Hepatocyte (in vitro differentiated cells): ENCODE measurements around the gene SNRNP200. TPM values are rescaled to one million over a fixed set of nuclear protein-coding genes. Genes with fewer than 3 reads are reported as not detected.

Experiments
- DNase-seq: peaks from one replicate; pipeline ENCODE4 v3.0.0-alpha.2; 2016; ENCODE audit warnings: low spot score
- H2AFZ ChIP-seq: fragments of 200-600 bp; sonication (generic); 2 replicates; pipeline ENCODE4 v1.6.0; 2016; ENCODE audit warnings: antibody characterized with exemption, mild to moderate bottlenecking
- H3K27ac ChIP-seq: fragments of 200-600 bp; sonication (generic); 2 replicates; pipeline ENCODE4 v1.5.1; 2016; ENCODE audit warnings: mild to moderate bottlenecking
- H3K27me3 ChIP-seq: fragments of 200-600 bp; sonication (generic); 2 replicates; pipeline ENCODE4 v1.6.1; 2016
- H3K36me3 ChIP-seq: fragments of 200-600 bp; sonication (generic); replicated peaks from 2 replicates; pipeline ENCODE4 v1.5.1; 2016; ENCODE audit warnings: low read depth; ENCODE audit not compliant: insufficient read depth
- H3K4me1 ChIP-seq: fragments of 200-600 bp; sonication (generic); 2 replicates; pipeline ENCODE4 v1.5.1; 2016; ENCODE audit warnings: mild to moderate bottlenecking, moderate library complexity; ENCODE audit not compliant: insufficient read depth
- H3K4me2 ChIP-seq: fragments of 200-600 bp; sonication (generic); 2 replicates; pipeline ENCODE4 v1.6.0; 2016
- H3K4me3 ChIP-seq: fragments of 200-600 bp; sonication (generic); 2 replicates; pipeline ENCODE4 v1.5.1; 2016; ENCODE audit warnings: mild to moderate bottlenecking
- H3K79me2 ChIP-seq: fragments of 200-600 bp; sonication (generic); 2 replicates; pipeline ENCODE4 v1.6.0; 2017; ENCODE audit warnings: mild to moderate bottlenecking
- H3K9me2 ChIP-seq: fragments of 200-600 bp; sonication (generic); replicated peaks from 2 replicates; pipeline ENCODE4 v1.6.0; 2017; ENCODE audit warnings: mild to moderate bottlenecking; ENCODE audit not compliant: insufficient read depth
- H3K9me3 ChIP-seq: fragments of 200-600 bp; sonication (generic); 2 replicates; pipeline ENCODE4 v1.5.1; 2016; ENCODE audit warnings: low read depth, mild to moderate bottlenecking
- H4K20me1 ChIP-seq: fragments of 200-600 bp; sonication (generic); 2 replicates; pipeline ENCODE4 v1.6.0; 2016; ENCODE audit warnings: mild to moderate bottlenecking; ENCODE audit not compliant: insufficient read depth, poor library complexity, severe bottlenecking
- CTCF ChIP-seq: fragments of 200-600 bp; sonication (generic); IDR thresholded peaks from 2 replicates; pipeline ENCODE4 v1.5.1; 2016; ENCODE audit warnings: antibody characterized with exemption, mild to moderate bottlenecking; ENCODE audit not compliant: poor library complexity
- EZH2 ChIP-seq: fragments of 200-600 bp; sonication (generic); IDR thresholded peaks from 2 replicates; pipeline ENCODE4 v1.6.1; 2016; ENCODE audit warnings: antibody characterized with exemption, mild to moderate bottlenecking, borderline replicate concordance
- EZH2phosphoT487 ChIP-seq: fragments of 200-600 bp; sonication (generic); IDR thresholded peaks from one replicate; pipeline ENCODE4 v1.6.1; 2018; ENCODE audit warnings: antibody characterized with exemption, mild to moderate bottlenecking, low read depth, moderate library complexity; ENCODE audit not compliant: unreplicated experiment, severe bottlenecking
- WGBS: methylation state at CpG from one replicate; pipeline ENCODE4 v1.1.6; 2016; ENCODE audit warnings: low lambda C conversion rate; ENCODE audit errors: missing lambda C conversion rate; 5-methylcytosine and 5-hydroxymethylcytosine counted together
- polyA plus RNA-seq: library from polyadenylated mRNA; unstranded; fragments of >200 nt; fragmentation: Nextera tagmentation; extraction: Ambion mirVana; gene quantifications from 2 replicates; pipeline ENCODE4 v1.2.1, GENCODE V29; 2016
- total RNA-seq: library from RNA; depleted of rRNA; stranded (reverse); fragments of >200 nt; gene quantifications from 2 replicates; pipeline ENCODE4 v1.2.3, GENCODE V29; 2014

SNRNP200 gene
- total and polyA plus RNA-seq, 2 experiments from 2014 or later: 59.8 to 60.9 TPM

GRCh38 chr2:96353032-96353561 lies 47.8 kb upstream of the SNRNP200 start:
- no peak overlapping the region for H2AFZ ChIP-seq

GRCh38 chr2:96347395-96347794 lies 42.0 kb upstream of the SNRNP200 start:
- Histone ChIP-seq H3K27ac (no peak overlapping the region), H3K36me3 (no peaks in the 10 kb centered on the region), H3K27me3 (no peaks in the 10 kb centered on the region), H3K9me2 (no peaks in the 10 kb centered on the region), H3K4me3 (no peak overlapping the region), H3K4me1 (peaks cover 2% of the 10 kb centered on the region), H4K20me1 (no peaks in the 10 kb centered on the region), H3K79me2 (no peaks in the 10 kb centered on the region), H3K4me2 (no peak overlapping the region), H2AFZ (no peak overlapping the region), H3K9me3 (no peaks in the 10 kb centered on the region)
- TF ChIP-seq EZH2: no peak
- no peak for TF ChIP-seq EZH2phosphoT487
- no peak for TF ChIP-seq CTCF
- 100% methylated on average over 1 of the region's 1 CpG for WGBS
- DNase-seq: no peak

More at GRCh38 chr2:96353032-96353561, 47.8 kb upstream of the SNRNP200 start:
- no peak overlapping the region for H3K4me2 ChIP-seq
- no peak for DNase-seq
- H3K27me3 ChIP-seq: no peaks in the 10 kb centered on the region
- H4K20me1 ChIP-seq: no peaks in the 10 kb centered on the region
- no peak overlapping the region for H3K4me3 ChIP-seq
- no peaks in the 10 kb centered on the region for H3K9me2 ChIP-seq
- no peaks in the 10 kb centered on the region for H3K79me2 ChIP-seq
- H3K9me3 ChIP-seq: no peaks in the 10 kb centered on the region
- H3K27ac ChIP-seq: no peak overlapping the region
- H3K36me3 ChIP-seq: no peaks in the 10 kb centered on the region
- 95% methylated on average over 9 of the region's 9 CpGs for WGBS
- TF ChIP-seq EZH2phosphoT487 (no peak), EZH2 (no peak), CTCF (no peak)
- no peaks in the 10 kb centered on the region for H3K4me1 ChIP-seq

GRCh38 chr2:96345868-96346462 lies 40.6 kb upstream of the SNRNP200 start:
- H2AFZ ChIP-seq: no peak overlapping the region
- no peaks in the 10 kb centered on the region for H3K27me3 ChIP-seq
- TF ChIP-seq EZH2: no peak
- no peak for TF ChIP-seq CTCF
- TF ChIP-seq EZH2phosphoT487: no peak
- no peaks in the 10 kb centered on the region for H3K9me2 ChIP-seq
- no peaks in the 10 kb centered on the region for H3K79me2 ChIP-seq
- peaks cover 3% of the 10 kb centered on the region for H3K4me1 ChIP-seq
- WGBS: 98% methylated on average over 6 of the region's 6 CpGs
- H3K27ac ChIP-seq: no peak overlapping the region
- no peak overlapping the region for H3K4me2 ChIP-seq
- no peaks in the 10 kb centered on the region for H3K9me3 ChIP-seq
- H3K4me3 ChIP-seq: no peak overlapping the region
- H4K20me1 ChIP-seq: no peaks in the 10 kb centered on the region
- no peak for DNase-seq
- no peaks in the 10 kb centered on the region for H3K36me3 ChIP-seq
